GM18508 (cell line): Measurements from ENCODE around the gene PSTPIP2.
"Not testable (repeated sequence)": the region's sequence is repeated elsewhere in the genome, so short reads cannot be mapped to it uniquely, and the experiment has no call there.

ENCODE experiments used
- ATAC-seq: cut with Tn5 transposase; IDR thresholded peaks from one replicate; pipeline ENCODE4 v1.9.1; 2021; ENCODE audit warnings: moderate number of reproducible peaks; ENCODE audit not compliant: insufficient read depth, unreplicated experiment

The PSTPIP2 gene

DNA sequence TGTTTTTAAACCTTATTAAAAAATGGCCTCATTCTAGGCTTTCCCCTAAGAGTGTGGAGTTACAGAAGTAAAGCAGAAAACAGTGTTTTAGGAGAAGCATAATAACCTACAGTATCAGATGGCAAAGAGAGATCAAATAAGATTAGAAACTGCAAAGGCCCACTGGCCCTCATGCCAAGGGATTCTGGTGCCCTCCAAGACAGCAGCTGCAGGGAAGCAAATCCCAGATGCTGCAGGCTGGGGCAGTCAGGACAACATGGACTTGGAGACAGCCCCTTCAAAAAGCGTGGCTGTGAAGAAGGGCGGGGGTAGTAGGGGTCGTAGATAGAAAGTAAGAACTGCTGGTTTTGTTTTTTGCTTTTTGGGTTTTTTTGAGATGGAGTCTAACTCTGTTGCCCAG, 76.6 kb downstream of the PSTPIP2 start:
- ATAC-seq = no peak

DNA sequence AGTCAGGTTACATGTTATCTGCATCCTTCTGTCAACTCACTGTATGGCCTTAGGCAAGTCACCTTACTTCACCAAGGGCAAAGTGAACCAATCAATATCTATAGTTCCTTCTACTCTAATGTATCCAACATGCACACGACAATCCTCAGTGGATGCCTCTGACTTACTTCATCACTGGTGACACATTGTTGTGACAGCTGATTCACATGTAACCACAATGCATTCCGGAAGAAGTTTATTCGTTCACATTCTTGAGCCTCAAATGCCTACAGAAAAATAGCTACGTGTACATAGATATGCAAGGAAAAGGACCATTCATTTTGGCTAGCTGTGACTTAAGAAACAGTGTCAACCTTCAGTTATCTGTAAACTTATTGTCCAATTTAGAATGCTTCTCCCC, 78.6 kb downstream of the PSTPIP2 start:
- no peak for ATAC-seq

DNA sequence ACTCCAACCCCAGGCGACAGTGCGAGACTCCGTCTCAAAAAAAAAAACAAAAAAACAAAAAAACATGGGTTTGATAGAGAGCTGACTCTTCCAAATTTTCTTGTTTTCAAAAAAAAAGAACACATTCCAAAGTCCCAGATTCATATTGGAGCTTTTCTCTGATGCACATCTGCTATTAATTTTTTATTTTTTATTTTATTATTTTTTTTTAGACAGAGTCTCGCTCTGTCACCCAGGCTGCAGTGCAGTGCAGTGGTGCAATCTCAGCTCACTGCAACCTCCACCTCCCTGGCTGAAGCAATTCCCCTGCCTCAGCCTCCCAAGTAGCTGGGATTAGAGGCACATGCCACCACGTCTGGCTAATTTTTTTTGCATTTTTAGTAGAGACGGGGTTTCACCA, 79.5 kb downstream of the PSTPIP2 start:
- not testable (repeated sequence) for ATAC-seq

DNA sequence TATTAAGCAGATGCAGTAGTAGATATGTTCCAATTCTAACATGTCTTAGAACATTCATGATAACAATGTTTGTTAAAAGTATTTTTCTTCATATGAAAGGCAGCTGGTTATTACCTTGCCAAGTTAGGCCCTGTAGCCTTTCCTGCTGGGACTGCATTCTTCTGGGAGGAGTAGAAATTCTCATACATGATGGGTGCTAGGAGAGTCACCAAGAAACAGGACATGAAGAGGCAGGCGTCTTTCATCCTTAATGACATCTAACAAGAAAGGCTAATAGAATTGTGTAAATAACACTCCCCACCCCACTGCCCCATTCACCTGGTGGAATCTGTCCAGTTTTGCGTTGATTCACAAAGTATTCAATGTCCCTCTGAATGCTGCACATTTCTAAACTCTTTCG, 80.3 kb downstream of the PSTPIP2 start:
- ATAC-seq = no peak

DNA sequence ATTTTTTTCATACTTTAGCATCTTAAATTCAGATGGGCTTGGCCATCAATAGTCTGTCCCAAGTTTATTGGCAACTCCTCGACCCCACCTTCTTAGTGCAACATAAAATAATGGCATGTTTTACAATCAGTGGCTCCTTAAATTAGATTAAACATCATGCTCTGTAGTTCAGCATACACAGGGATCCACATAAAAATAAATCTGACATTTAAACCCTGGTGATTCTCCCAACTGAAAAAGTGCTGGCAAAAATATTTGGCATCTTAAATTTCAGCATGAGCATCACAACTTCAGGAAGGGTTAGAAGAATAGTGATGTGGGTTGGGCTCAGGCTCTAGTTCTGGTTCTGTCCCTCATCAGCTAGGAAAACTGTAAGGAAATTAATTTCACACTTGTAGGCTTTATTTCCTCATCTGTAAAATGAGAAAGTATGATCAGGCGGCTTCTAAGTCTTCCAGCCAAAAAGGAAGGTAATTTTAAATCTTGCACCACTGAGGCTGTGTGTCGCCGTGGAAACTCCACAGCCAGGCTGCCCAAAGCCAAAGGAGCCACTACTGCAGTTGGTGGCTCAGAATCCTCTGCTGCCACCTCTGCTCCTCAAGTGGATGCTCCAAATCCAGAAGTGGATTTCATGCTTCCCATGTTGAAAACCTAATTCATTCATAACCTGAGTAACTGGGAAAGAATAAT, 87.4 kb downstream of the PSTPIP2 start:
- no peak for ATAC-seq

DNA sequence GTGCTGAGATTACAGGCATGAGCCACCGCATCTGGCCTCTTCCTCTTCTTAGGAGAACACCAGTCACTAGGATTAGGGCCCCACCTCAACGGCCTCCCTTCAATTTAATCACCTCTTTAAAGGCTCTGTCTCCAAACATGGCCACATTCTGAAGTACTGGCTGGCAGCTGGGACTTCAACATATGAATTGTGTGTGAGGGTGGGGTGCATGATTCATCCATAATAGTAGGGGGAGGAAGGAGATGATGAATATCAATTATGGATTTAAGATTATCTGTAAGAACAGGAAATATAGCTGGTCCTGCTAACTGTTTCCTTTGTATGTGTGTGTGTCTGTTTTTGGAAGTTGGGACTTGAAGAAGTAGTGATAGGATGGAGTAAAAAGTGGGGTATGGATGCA, 90.2 kb downstream of the PSTPIP2 start:
- no peak for ATAC-seq

DNA sequence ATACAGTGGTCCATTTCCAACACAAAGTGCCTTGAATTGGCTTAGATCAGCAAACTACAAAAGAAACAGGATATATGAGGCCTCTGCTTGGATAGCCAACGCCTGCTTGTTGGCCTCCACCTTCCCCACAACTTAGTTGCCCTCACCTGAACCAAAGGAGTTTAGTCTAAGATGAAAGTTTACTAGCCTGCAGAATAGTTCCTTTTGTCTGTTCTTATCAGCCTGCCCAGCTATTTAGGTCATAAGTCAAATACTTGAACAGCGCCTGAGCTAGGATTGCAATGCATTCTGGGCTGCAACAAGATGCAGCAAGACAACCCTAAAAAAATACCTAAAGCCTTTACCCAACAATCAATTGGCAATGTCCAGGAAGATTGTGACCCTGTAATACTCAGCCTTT, 91.8 kb downstream of the PSTPIP2 start:
- ATAC-seq = no peak

DNA sequence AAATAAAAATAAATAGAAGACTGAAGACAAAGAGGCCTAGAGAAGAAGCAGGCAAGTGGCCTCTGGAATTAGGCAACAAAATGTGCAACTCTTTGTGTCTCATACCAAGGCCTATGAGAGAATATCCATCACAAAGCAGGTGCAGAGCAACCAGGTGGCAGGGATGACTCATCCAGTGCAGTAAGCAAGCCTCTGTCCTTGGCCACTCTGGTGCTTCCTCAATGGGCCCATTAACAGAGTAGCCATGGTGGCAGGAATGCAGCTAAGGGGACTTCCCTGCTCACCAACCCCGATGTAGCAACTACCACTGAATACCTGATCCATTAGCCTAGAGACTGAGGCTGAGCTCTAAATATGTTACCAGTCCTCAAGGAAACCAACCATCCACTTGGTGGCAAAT, 94.0 kb downstream of the PSTPIP2 start:
- no peak for ATAC-seq

DNA sequence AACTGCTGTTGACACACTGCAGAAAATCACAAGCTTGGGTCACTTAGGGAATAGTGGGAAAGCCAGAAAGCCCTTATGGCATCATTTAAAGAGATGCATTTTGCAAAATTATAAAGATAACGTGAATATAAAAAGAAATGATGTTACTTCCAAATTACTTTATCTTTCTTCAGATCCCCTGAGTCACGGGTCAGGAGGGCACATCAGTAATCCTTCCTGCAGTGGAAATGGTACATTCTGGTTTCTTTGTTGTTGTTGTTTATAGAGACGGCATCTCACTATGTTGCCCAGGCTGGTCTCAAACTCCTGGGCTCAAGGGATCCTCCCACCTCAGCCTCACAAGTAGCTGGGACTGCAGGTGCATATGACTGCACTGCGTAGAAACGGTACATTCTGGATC, 95.1 kb downstream of the PSTPIP2 start:
- no peak for ATAC-seq

DNA sequence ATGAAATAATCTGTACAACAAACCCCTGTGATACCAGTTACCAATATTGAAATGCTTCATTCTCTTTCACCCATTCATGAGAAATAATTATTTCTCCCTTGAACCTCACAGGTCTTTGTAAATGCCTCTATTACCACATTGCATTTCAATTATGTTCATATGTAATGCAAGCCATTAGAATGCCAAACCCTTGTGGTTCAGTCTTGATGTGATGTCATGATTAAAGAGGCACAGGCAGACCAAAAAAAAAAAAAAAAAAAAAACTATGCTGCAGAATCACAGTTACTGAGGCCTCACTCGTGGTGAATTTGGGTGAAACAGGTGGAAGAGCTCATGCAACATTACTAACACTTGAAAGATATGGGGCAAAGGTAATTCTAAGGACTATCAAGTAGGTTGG, 95.5 kb downstream of the PSTPIP2 start:
- no peak for ATAC-seq

DNA sequence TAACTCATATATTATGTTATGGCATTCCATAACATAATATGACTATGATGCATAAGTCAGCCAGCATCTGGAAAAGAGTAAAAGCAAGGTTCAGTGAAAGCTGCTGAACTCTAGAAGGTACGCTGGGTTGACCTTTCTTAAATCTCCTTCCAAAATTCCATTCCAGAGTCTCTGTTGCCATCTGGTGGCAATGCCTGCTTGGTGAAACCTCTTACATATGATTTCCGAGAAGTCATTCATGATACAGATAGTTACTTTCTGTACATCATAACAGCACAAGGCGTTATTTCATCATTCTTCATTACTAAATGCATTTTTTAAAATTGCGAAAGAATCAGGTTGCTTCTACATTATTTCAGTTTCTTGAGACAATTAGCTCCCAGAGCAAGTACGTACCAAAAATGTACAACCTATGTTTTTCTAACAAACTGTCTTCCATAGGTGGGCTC, 97.9 kb downstream of the PSTPIP2 start:
- ATAC-seq = no peak

DNA sequence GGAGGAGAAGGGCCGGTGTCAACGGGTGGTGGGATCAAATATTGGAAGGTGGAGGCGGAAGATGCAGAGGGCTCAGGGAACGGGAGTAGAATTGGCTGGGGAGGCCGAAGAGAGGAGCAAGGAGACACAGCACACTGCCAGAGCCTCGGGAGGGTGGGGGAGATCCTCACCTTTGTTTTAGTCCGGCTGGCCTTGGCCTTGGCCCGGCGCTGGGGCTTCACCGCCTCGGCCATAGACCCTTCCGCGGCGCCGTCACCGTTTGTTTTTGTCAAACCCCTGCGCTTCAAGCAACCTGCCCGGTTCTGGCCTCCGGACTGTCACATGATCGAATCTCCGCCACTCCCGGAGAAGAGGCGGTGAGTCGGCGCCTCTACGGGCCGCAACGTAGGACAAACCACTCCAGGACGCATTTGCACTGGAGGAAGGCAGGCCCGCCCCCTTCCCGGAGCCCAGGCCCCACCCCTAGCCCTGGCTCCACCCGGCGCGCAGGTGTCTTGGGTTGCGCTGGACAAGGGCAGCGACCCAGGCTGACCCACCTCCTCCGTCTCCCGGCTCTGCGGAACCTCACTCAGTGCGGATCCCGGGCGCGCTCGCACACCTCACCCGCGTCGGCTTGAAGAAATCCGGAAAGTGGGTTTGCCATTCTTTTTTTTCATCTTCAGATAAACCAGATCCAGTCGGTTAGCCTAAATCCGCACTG, 104.9 kb downstream of the PSTPIP2 start, which contains the start of gene EPG5:
Gene EPG5 (minus strand): TSS at position 323 of the 700 bp plus-strand sequence. CDS start 90 bp downstream, at position 233.
- peak; percentile 89 for ATAC-seq

DNA sequence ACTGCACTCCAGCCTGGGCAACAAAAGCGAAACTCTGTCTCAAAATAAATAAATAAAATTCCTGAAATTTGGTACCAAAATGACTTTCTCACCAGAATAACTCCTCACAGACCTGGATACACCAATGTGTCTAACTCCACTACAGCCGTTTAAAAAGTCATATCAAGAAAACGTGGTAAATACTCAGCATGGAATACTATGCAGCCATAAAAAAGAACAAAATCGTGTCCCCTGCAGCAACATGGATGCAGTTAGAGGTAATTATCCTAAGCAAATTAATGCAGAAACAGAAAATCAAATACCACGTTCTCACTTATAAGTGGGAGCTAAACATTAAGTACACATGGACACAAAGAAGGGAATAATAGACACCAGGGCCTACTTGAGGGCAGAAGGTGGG, 107.1 kb downstream of the PSTPIP2 start:
- not testable (repeated sequence) for ATAC-seq

DNA sequence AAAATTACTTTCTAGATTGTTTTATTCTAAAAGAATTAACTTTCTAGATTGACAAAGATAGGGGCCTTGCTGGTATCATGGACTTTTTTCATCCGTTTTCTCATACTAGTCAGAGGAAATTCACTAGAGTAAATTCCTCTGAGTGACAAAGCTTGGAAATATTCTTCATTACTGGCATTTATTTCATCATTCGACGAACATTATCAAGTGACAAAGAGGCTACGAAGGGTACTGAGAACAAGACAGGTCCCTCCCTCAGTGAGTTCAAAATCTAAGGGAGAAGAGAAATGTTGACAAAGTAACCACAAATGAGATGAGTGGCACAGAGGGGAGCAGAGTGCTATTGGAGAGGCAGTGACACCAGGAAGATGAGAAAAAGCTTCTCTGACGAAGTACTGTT, 109.2 kb downstream of the PSTPIP2 start:
- ATAC-seq = no peak

DNA sequence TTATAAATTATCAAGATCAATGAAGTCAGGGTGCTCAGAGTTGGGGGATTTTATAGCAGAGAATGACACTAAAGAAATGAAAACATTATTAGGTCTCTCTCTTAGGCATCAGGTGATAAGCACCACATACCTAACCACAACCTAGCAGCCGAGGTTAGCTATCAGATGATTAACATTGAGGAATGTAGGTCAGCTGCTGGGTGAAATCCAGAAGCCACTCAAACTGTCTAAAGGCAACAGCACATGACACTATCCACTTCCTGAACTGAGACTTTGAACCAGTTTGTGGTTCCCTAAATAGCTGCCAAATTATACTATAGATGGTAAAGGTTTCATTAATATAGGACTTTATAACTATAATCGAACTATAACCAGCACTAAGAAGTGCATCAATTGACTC, 109.6 kb downstream of the PSTPIP2 start:
- ATAC-seq = no peak

DNA sequence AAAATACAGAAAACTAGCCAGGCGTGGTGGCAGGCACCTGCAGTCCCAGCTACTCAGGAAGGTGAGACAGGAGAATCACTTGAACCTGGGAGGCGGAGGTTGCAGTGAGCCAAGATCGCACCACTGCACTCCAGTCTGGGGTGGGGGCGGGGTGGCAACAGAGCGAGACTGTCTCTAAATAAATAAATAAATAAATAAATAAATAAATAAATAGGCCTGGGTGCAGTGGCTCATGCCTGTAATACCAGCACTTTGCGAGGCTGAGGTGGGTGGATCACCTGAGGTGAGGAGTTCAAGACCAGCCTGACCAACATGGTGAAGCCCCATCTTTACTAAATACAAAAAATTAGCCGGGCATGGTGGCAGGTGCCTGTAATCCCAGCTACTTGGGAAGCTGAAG, 112.6 kb downstream of the PSTPIP2 start:
- not testable (repeated sequence) for ATAC-seq

DNA sequence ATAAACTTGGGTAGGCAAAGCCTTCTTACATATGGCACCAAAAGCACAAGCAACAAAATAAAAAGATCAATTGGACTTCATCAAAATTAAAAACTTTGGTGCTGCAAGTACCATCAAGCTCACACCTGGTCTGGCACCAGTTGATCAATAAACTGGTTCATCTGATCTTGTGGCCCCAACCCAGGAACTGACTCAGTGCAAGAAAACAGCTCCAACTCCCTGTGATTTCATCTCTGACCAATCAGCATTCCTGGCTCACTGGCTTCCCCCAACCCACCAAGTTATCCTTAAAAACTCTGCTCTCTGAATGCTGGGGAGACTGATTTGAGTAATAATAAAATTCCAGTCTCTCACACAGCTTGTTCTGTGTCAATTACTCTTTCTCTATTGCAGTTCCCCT, 113.3 kb downstream of the PSTPIP2 start:
- ATAC-seq = no peak

DNA sequence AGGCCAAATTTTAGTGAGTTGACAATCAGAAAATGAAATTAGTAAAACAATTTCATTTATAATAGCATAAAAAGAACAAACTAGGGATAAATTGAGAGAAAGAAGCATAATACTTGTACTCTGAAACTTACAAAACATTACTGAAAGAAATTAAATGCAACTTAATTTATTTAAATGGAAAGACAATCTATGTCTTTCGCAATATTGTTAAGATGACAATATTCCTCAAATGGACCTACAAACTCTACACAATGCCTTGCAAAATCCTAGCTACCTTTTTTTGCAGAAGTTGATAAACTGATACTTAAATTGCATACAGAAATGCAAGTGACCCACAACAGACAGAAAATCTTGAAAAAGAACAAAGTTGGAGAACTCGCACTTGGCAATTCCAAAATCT, 114.0 kb downstream of the PSTPIP2 start:
- no peak for ATAC-seq

DNA sequence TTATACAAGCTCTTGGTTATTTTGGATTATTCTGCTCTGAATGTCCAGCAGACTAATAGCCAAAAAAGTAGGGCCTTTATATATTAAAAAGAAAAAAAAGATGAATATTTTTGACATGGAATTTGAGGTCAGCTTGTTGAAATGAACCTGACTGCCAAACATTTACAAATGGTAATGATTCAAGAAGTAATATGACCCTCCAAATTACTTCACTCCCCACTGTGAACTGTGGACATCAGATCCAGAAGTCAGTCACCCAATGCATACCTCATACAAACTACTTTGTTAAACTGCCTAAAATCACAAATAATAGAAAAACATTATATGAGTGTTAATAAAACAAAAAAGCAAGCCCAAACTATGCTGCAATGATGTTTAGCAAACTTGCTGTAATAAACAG, 115.0 kb downstream of the PSTPIP2 start:
- ATAC-seq = no peak

DNA sequence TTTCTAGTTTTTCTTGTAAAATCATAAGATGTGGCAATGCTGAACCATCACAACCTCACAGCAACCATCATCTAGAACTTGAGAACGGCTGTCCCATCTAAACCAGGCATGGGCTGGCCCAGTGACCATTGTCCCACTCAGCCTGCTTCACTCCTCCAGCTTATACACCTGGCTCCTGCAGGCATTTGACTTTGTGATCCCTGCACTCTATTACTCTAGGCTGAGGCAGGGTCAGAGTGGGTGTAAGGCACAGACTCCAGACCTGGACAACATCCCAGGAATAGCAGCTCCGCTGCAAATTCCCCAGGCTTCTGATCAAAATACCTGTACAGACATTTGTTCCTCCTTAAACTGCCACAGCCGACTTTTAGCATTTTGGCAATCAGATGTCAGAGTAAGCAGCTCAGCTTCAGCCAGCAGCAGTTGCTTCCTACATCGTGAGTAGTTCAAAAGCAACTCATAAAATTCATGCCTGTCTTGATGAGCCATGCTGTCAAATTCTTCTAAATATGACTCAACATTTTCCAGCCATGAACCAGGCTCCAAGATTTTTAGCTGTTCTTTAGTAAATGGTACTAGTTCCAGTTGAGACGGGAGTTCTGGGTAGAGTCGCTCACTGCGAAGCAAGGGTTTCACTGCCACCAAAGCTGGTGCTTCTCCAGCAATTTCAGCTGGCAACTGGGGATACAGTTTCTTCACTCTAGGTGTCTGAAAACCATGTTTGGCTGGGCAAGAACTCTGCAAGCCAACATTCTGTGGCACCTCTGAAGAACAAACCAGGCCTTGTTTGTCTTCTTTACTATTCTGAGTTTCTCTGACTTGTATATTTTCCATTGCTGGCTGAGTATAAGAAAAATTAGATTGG, 117.8 kb downstream of the PSTPIP2 start:
- no peak for ATAC-seq
